ENCODE data around the gene FICD.

DNA sequence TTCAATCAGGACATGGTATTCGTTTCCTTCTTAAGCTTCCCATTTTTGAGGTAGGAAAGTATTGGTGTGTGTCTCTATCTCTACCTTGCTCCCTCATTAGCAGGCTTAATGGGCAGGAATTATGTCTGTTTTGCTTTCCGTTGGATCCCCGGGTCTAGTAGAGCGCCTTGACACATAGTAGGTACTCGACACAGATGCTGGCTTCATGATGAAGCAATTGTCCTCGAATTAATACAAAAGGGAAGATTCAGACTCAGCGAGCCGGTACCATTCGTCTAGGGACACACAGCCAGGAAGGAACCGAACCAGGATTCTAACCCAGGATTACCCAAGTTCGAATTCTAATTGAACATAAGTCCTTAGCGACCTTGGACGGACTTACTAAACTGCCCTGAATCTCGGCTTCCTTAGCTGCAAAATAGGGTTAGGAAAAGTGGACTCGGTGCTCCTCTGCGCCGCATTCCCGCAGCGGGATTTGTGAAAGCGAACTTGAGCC is 46.8 kb downstream of the FICD start:
- TF ChIP-seq, protein P1, sequence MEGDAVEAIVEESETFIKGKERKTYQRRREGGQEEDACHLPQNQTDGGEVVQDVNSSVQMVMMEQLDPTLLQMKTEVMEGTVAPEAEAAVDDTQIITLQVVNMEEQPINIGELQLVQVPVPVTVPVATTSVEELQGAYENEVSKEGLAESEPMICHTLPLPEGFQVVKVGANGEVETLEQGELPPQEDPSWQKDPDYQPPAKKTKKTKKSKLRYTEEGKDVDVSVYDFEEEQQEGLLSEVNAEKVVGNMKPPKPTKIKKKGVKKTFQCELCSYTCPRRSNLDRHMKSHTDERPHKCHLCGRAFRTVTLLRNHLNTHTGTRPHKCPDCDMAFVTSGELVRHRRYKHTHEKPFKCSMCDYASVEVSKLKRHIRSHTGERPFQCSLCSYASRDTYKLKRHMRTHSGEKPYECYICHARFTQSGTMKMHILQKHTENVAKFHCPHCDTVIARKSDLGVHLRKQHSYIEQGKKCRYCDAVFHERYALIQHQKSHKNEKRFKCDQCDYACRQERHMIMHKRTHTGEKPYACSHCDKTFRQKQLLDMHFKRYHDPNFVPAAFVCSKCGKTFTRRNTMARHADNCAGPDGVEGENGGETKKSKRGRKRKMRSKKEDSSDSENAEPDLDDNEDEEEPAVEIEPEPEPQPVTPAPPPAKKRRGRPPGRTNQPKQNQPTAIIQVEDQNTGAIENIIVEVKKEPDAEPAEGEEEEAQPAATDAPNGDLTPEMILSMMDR (conservative IDR thresholded peaks at IDR 0.05): no peak
- TF ChIP-seq ZFX (IDR thresholded peaks at IDR 0.05): no peak

All from C4-2B (cell line).